Neural progenitor cell (in vitro differentiated cells): ENCODE data around the gene C15orf39. TPM values are rescaled to one million over a fixed set of nuclear protein-coding genes. Genes with fewer than 3 reads are reported as not detected.

Experiments
- DNase-seq: peaks from one replicate; pipeline ENCODE4 v3.0.0-alpha.2; 2016; ENCODE audit warnings: low spot score
- H2AFZ ChIP-seq: fragments of 200-600 bp; sonication (generic); replicated peaks from 2 replicates; pipeline ENCODE4 v1.6.1; 2016; ENCODE audit warnings: antibody characterized with exemption
- H3F3A ChIP-seq: fragments of 200-600 bp; sonication (generic); 2 replicates; pipeline ENCODE4 v1.6.1; 2016; ENCODE audit warnings: antibody characterized with exemption, low read depth
- H3K27ac ChIP-seq: fragments of 200-600 bp; sonication (generic); 2 replicates; pipeline ENCODE4 v1.5.1; 2016; ENCODE audit warnings: mild to moderate bottlenecking
- H3K27me3 ChIP-seq: fragments of 200-600 bp; sonication (generic); 2 replicates; pipeline ENCODE4 v1.6.1; 2016; ENCODE audit warnings: mild to moderate bottlenecking, moderate library complexity
- H3K36me3 ChIP-seq: fragments of 200-600 bp; sonication (generic); 2 replicates; pipeline ENCODE4 v1.5.1; 2016
- H3K4me1 ChIP-seq: fragments of 200-600 bp; sonication (generic); 2 replicates; pipeline ENCODE4 v1.6.1; 2016; ENCODE audit warnings: mixed run types
- H3K4me2 ChIP-seq: fragments of 200-600 bp; sonication (generic); 2 replicates; pipeline ENCODE4 v1.6.1; 2016
- H3K4me3 ChIP-seq: fragments of 200-600 bp; sonication (generic); 2 replicates; pipeline ENCODE4 v1.5.1; 2016
- H3K79me2 ChIP-seq: fragments of 200-600 bp; sonication (generic); 2 replicates; pipeline ENCODE4 v1.6.1; 2016; ENCODE audit warnings: low read depth
- H3K9ac ChIP-seq: fragments of 200-600 bp; sonication (generic); 2 replicates; pipeline ENCODE4 v1.6.1; 2016
- H3K9me3 ChIP-seq: fragments of 200-600 bp; sonication (generic); 2 replicates; pipeline ENCODE4 v1.5.1; 2016; ENCODE audit warnings: low read depth
- H4K20me1 ChIP-seq: fragments of 200-600 bp; sonication (generic); 2 replicates; pipeline ENCODE4 v1.6.1; 2016; ENCODE audit warnings: low read depth
- H3K27ac Mint-ChIP-seq: 3 replicates; pipeline ENCODE4 v1.8.0; 2021; ENCODE audit warnings: mixed read lengths
- H3K27me3 Mint-ChIP-seq: 2 replicates; pipeline ENCODE4 v1.8.0; 2022; ENCODE audit warnings: low read depth, mild to moderate bottlenecking, inconsistent platforms, moderate library complexity, mixed read lengths; ENCODE audit not compliant: insufficient read depth
- H3K36me3 Mint-ChIP-seq: 3 replicates; pipeline ENCODE4 v1.8.0; 2021; ENCODE audit warnings: mixed read lengths
- H3K4me1 Mint-ChIP-seq: 3 replicates; pipeline ENCODE4 v1.8.0; 2021; ENCODE audit warnings: mixed read lengths
- H3K4me3 Mint-ChIP-seq: 3 replicates; pipeline ENCODE4 v1.8.0; 2021; ENCODE audit warnings: mild to moderate bottlenecking, moderate library complexity, mixed read lengths
- H3K9me3 Mint-ChIP-seq: 3 replicates; pipeline ENCODE4 v1.8.0; 2020; ENCODE audit warnings: mixed read lengths
- CTCF ChIP-seq: fragments of 200-600 bp; sonication (generic); IDR thresholded peaks from 2 replicates; pipeline ENCODE4 v1.5.1; 2017; ENCODE audit warnings: antibody characterized with exemption, mild to moderate bottlenecking
- EZH2 ChIP-seq: fragments of 200-600 bp; sonication (generic); IDR thresholded peaks from 2 replicates; pipeline ENCODE4 v1.6.1; 2017; ENCODE audit warnings: antibody characterized with exemption, mild to moderate bottlenecking, moderate library complexity
- EZH2phosphoT487 ChIP-seq: fragments of 200-600 bp; sonication (generic); IDR thresholded peaks from 2 replicates; pipeline ENCODE4 v1.6.1; 2017; ENCODE audit warnings: antibody characterized with exemption
- total RNA-seq: library from RNA; depleted of rRNA; stranded (reverse); fragments of >200 nt; gene quantifications from 2 replicates; pipeline ENCODE4 v1.2.3, GENCODE V29; 2015; ENCODE audit warnings: low replicate concordance

C15orf39 gene
- total RNA-seq, 1 donor from 2014 or later, result 1.2 TPM

GRCh38 chr15:75205064-75205395, 3.3 kb downstream of the C15orf39 start:
- Histone ChIP-seq H3F3A (peaks cover 9% of the 10 kb centered on the region), H4K20me1 (peaks cover 73% of the 10 kb centered on the region), H3K4me3 (no peak overlapping the region), H3K9ac (no peak overlapping the region), H3K4me1 (peaks cover 18% of the 10 kb centered on the region), H3K9me3 (no peaks in the 10 kb centered on the region), H3K79me2 (peaks cover 45% of the 10 kb centered on the region), H3K27ac (no peak overlapping the region), H2AFZ (no peak overlapping the region), H3K4me2 (no peak overlapping the region), H3K36me3 (no peaks in the 10 kb centered on the region), H3K27me3 (peaks cover 34% of the 10 kb centered on the region)
- Mint-ChIP-seq H3K27me3 (peaks cover 14% of the 10 kb centered on the region), H3K27ac (no peak overlapping the region), H3K9me3 (no peaks in the 10 kb centered on the region), H3K4me1 (peaks cover 20% of the 10 kb centered on the region), H3K36me3 (no peaks in the 10 kb centered on the region), H3K4me3 (no peak overlapping the region)
- no peak for TF ChIP-seq CTCF
- no peak for TF ChIP-seq EZH2phosphoT487
- no peak for TF ChIP-seq EZH2
- DNase-seq, result no peak

GRCh38 chr15:75206006-75206405, 4.3 kb downstream of the C15orf39 start:
- Histone ChIP-seq H3F3A (peaks cover 2% of the 10 kb centered on the region), H3K27ac (no peak overlapping the region), H3K36me3 (no peaks in the 10 kb centered on the region), H2AFZ (no peak overlapping the region), H3K9ac (no peak overlapping the region), H3K9me3 (no peaks in the 10 kb centered on the region), H3K4me1 (peaks cover 8% of the 10 kb centered on the region), H3K27me3 (peaks cover 24% of the 10 kb centered on the region), H3K4me2 (no peak overlapping the region), H3K4me3 (no peak overlapping the region), H4K20me1 (peaks cover 76% of the 10 kb centered on the region), H3K79me2 (peaks cover 45% of the 10 kb centered on the region)
- no peak for TF ChIP-seq EZH2
- TF ChIP-seq EZH2phosphoT487, result no peak
- no peak for TF ChIP-seq CTCF
- no peak for DNase-seq
- Mint-ChIP-seq H3K36me3 (no peaks in the 10 kb centered on the region), H3K27me3 (peaks cover 9% of the 10 kb centered on the region), H3K9me3 (no peaks in the 10 kb centered on the region), H3K27ac (no peak overlapping the region), H3K4me1 (peaks cover 14% of the 10 kb centered on the region), H3K4me3 (no peak overlapping the region)

- H3K4me1 Mint-ChIP-seq, result peaks cover 10% of the 10 kb centered on the region
- no peak for DNase-seq
- Histone ChIP-seq H2AFZ (no peak overlapping the region), H3K79me2 (peaks cover 45% of the 10 kb centered on the region), H3K9me3 (no peaks in the 10 kb centered on the region), H3K4me1 (peaks cover 3% of the 10 kb centered on the region), H3F3A (no peaks in the 10 kb centered on the region), H3K27me3 (peaks cover 19% of the 10 kb centered on the region), H3K27ac (no peak overlapping the region), H3K4me3 (no peak overlapping the region), H3K36me3 (no peaks in the 10 kb centered on the region), H4K20me1 (peaks cover 78% of the 10 kb centered on the region), H3K4me2 (no peak overlapping the region), H3K9ac (no peak overlapping the region)
- H3K27me3 Mint-ChIP-seq, result peaks cover 8% of the 10 kb centered on the region
- H3K36me3 Mint-ChIP-seq, result no peaks in the 10 kb centered on the region
- H3K9me3 Mint-ChIP-seq, result no peaks in the 10 kb centered on the region
- TF ChIP-seq CTCF, result no peak
- no peak for TF ChIP-seq EZH2
- no peak for TF ChIP-seq EZH2phosphoT487
- H3K27ac Mint-ChIP-seq, result no peak overlapping the region
- H3K4me3 Mint-ChIP-seq, result no peak overlapping the region
These were observed 5.3 kb downstream of the C15orf39 start for GRCh38 chr15:75206803-75207617.
